GM18498 (cell line): ENCODE data around the gene TMCO4.

ENCODE experiments used
- ATAC-seq: cut with Tn5 transposase; IDR thresholded peaks from one replicate; pipeline ENCODE4 v1.9.1; 2021; ENCODE audit warnings: mild to moderate bottlenecking, moderate library complexity; ENCODE audit not compliant: unreplicated experiment

TMCO4 gene

DNA sequence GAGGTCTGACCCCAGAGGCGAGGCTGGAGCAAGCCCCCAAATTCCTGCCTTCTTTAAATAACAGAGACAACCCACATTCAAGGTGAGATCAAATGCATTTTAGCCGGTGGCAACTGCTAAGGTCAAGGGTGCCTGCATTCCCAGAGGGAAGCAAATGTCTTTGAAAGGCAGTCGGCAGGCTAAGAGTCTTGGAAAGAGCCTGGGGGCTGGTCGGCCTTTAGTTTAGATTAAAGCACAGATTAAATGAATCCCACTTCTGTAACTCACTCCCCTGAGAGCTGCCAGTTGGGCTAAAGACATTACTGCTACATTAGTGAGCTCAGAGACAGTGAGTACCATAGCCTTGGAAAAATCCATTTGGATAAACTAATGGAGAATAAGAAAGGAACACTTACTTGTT is 75.8 kb downstream of the TMCO4 start:
- no peak for ATAC-seq

DNA sequence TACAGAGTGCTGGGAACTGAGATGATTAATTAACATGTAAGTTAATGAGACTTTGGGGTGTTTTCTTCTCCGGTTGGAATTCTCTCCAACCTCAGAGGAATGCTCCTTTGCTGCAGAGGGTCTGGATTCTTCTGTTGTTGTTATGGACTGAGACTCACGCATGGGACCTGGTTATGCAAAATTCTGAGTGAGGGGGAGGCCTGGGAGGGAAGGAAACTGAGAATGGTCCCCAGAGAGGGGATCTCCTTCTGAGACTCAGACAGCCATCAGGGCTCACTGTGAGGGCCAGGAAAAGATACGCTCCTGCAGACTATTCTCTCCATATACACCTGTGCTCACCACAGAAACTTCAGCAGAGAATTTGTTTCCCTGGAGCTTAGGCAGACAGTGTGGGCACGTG is 78.7 kb downstream of the TMCO4 start:
- ATAC-seq = no peak

DNA sequence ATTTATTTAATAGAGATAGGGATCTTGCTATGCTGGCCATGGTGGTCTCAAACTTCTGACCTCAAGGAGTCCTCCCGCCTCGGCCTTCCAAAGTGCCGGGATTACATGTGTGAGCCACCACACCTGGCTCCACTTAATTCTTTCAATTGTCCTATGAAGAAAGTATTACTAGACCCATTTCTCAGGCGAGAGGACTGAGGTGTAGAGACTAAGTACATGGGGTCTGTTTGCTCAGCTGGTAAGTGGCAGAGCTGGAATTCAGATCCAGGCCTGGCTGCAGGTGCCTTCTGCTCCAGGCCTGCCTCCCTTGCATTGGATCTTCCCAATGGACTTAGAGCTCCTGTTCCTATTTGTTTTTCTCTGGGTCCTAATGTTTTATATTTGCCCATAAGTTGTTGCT is 79.5 kb downstream of the TMCO4 start:
- ATAC-seq = no peak

DNA sequence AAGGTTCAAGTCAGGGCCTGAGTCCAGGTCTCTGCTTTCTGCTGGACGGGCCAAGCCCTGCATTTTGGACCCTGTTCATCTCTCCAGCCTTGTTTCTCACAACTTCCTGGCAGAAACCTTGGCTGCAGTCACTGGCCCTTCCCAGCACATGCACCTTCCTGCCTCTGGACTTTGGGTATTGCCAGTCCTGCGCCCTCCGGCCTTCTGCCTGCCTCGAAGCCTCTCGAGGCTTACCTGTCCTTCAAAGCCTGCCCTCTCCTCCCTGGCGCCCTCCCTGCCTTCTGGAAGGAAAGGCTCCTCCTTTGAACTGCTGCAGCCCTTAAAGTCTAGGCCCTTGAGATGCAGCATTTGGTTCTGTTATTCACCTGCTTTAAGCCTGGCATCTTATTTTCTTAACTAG is 82.2 kb downstream of the TMCO4 start:
- ATAC-seq = no peak

DNA sequence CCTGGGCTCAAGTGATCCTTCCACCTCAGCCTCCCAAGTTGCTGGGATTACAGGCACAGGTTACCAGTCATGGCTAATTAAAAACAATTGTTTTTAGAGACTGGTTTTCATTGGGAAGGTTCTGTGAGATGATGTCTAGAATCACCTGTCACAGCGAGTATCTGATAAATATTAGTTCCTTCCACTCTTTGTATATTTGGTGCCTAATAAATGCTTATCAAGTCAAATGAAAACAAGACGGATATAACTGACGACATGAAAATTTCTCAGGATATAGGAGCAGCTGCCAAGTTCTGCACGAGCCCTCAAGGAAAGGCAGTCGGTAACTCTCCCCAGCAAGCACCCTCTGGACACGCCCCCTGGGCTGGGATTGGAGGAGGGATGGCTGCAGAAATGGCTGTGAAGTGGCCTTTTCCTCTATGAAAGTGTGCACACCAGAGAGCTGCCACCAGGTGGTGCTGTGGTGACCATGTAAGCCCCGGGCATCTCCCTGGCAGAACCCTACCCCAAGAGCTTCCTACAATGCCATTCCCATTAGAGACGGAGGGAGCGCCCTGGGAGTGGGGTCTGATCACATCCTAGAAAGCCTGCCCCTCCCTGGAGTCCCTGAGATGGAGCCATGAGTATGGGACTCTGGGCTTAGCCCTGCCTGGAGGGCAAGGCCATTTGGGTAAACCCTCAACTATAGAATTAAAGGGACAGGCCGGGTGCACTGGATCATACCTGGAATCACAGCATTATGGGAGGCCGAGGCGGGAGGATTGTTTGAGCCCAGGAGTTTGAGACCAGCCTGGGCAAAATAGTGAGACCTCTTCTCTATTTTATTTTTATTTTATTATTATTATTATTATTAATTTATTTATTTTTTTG is 84.1 kb downstream of the TMCO4 start:
- peak; percentile 62 for ATAC-seq

DNA sequence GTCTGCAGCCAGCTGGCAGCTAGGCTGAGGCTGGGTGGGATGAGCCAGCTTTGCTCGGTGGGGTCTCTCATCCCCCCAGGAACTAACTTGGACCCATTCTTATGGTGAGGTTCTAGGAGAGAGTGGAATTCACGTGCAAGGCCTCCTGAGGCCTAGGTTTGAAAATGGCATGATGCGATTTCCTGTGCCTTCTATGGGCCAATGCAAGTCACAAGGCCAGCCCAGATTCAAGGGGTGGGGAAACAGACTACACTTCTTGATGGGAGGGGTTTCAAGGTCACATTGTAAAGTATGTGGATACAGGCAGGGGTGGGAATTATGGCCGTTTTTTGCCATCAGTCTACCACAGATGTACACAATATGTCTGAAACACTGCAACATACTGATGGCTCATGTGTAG is 86.8 kb downstream of the TMCO4 start:
- ATAC-seq = no peak

DNA sequence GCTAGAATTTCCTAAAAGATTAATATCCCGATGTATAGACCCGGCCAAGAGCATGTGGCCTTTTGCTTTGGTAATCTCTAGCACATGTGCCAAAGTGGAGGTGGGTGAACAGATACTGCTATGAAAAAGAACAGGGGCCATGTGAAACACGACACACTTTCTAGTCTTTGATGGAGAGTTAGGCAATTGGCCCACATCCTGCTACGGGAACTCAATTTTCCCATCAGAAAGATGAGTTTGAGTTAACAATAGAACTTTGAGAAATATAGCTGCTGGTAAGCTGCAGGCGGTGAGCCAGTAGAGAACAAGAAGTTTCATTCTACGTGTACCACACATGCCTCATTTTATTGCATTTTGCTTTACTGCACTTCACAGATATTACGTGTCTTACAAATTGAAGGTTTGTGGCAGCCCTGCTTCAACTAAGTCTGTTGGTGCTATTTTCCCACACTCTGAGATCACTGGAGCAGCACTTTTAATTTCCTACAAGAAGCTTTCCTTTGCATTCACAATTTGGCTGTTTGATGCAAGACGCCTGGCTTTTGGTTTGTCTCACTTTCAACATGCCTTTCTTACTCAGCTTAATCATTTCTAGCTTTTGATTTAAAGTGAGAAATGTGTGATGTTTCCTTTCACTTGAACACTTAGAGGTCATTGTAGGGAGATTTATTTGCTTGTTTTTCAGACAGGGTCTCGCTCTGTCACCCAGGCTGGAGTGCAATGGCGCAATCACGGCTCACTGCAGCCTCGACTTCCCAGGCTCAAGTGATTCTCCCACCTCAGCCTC is 88.7 kb downstream of the TMCO4 start:
- peak; percentile 58 for ATAC-seq

DNA sequence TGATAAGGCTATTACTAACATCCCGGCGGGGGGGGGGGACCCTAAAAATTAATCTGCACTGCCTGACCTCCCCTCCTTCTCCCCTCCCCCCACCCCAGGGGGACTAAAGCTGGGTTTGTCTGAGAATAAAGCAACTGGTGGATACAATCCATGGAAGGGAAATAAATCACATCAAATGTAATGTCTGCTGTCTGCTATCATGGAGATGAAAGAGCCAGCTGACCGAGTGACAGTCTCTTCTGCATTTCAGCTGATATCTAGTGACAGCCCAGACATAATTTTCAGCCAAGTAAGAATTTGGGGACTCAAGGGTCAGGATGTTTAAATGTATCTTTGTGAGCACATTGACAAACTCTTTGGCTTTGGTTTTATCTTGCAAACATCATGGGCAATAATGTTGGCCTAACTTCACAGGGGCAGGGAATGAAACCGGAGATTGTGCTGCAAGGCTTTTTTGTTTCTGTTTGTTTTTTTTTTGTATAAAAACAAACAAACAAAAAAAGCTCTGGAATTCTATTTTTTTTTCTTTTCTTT is 90.4 kb downstream of the TMCO4 start:
- no peak for ATAC-seq

DNA sequence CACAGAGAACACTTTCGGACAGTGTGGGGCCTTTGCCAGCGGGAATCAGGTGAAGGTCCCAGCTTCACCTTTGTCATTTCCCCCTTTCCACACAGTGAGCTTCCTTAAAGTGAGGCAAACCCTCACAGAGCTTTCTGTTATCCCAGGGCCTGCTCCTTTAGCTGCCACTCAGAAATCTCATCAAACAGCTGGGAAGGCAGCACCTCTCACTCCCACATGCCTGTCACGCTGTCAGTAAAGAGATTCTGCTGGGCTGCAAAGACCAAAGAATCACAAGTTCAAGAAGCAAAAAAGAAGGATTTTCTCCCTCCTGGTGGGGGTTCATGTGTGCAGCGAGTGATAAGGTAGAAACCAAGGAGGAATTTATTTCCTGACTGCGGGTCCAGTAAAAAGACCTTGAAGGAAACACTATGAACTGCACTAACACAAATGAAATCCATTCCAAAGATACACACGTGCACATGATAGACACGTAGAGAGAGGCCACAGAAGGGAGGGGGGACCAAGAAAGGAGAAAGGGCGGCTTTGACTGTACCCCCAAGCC is 91.1 kb downstream of the TMCO4 start:
- ATAC-seq = no peak

DNA sequence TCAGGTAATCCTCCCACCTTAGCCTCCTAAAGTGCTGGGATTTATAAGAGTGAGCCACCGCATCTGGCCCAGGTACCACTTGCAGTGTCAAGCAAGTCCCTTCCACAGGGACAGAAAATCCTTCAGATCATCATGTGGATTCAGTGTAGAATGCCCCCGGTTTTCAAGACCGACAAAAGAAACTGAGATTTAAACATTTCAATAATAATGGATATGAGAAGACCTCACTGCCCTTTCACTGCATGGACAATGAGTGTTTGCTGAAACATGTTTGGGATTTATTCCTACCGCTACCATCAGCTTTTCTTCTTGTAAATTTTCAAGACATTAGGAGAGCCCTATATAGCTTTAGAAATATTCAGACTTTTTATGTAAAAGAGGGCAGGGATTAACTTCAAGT is 93.6 kb downstream of the TMCO4 start:
- ATAC-seq = no peak

DNA sequence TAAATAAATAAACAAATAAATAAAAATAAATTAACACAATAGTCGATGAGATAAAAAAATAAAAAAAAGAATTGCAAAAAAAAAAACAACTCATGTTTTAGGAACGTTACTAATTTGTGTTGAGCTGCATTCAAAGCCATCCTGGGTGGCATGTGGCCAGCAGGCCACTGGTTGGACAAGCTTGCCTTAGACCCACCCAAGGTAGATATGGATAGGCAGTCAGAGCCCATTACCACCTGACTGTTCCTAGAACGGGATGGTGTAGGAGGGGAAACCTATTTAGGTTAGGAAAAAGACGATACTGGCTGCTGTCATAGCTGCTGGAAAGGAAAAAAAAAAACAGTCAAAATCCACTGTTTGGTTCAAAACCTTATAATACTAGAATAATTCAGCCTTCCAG is 94.3 kb downstream of the TMCO4 start:
- ATAC-seq = no peak

DNA sequence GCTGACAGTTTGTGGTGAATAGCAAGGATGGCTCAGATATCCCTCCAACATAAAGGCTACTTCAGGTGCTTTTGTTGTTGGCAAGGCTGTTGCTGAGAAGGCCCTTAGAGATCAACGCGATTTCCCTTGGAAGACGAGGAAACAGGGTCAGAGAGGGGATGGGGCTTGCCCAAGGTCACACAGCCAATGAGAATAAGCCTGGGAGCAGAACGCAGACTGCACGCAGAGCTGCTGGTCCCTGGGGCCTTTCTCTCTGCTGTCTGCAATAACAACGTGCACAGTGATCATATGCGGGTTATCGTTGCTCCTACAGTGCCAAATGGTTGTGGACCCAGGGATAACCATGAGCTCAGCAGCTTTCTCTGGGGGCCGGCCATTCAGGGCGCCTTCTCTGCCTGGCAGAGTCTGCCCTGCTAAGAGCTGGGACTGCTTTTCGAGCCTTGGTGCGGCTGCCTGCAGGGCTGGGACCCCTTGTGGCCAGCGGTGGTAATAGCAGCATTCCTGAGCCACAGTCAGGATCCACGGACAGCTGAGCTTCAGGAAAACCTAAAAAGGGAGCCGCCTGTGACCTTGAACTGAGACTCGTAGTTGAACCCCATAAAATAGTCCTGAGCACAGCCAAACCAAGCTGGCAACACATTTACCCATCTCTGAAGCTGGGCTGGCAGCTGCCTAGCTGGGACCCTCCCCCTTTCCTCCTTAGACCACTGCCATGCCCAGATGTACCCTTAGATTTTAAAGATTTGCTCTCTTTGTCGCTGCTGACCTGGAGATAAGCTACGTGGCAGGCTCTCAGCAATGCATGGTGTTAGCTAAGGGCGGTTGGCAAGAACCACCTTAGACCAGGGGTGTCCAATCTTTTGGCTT is 95.2 kb downstream of the TMCO4 start:
- ATAC-seq = no peak

DNA sequence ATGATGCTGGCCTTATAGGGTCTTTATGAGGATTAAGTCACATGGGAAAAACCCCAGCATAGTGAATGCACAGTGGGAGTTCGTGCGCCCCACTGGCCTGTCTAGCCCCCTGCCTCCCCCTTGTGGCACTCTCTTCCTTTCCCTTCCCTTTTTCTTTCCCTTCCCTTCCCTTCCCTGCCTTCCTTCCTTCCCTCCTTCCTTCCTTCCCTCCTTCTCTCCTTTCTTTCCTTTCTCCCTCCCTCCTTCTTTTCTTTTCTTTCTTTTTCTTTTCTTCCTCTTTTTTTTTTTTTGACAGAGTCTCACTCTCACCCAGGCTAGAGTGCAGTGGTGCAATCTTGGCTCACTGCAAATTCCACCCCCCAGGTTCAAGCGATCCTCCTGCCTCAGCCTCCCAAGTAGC is 96.4 kb downstream of the TMCO4 start:
- ATAC-seq = no peak

DNA sequence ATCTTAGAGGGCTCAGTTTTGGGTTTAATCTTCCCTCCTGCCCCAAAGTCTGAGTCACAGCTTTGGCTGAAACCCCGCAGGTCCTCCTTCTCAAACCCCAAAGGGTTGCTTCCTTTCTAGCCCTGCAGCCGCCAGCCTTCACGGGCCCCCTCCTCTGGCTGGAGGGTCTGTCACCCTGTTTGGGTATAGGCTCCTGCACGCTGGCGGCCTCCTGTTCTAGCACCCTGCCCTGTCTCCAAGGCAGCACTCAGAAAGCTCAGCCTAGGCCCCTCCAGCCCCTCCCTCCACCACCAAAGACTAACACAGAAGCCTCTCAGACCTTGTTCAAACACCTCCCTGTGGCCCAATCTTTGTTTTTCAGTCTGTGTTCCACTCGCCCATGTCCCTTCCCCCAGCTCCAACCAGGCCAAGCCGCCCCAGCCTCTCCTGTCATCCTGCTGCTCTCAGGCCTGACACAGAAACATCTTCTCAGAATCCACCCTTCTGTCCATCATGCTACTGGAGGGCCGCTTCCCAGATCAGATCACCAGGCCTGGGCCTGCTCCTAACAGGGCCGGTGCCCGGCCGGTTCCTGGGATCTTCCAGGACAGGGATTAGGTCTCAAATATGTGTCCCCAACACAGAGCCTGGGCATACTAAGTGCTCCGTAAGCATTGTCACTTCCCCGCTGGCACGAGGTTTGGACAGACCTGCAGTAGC is 99.5 kb downstream of the TMCO4 start:
- ATAC-seq = no peak

DNA sequence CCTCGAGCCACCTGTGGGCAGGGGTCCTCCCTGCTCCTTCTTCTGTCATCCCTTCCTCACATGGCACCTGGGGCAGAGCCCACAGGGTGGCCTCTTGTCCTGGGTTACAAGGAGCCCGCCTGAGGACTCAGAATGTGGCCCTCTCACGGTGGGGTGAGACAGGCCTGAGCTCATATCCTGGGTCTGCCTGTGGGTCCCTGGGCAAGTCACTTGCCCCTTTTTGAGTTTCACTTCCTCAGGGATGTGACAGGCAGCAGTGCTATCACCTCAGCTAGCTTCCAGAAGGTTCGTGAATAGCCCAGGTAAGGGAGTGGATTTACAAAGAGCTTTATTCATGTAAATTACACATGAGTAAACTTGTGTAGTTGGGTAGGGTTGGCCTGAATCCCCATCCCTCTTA is 101.5 kb downstream of the TMCO4 start:
- no peak for ATAC-seq

DNA sequence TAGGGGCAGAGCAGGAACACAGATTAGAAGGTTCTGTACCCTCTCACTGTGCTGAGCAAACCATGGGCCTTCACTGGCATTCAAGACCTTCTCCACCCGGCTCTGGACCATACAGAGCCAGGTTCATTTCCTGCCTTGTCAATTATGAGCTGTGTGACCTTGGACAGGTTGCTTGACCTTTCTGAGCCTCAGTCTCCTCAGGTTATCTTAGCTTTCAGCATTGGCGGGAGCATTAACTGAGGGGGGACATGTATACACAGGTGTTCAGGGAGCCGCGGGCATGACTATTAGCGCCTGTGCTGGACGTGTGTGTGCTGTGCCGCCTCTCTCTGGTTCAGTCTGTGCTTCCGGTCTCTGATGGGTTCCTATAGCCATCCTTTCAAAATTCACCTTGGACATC is 102.9 kb downstream of the TMCO4 start:
- no peak for ATAC-seq

DNA sequence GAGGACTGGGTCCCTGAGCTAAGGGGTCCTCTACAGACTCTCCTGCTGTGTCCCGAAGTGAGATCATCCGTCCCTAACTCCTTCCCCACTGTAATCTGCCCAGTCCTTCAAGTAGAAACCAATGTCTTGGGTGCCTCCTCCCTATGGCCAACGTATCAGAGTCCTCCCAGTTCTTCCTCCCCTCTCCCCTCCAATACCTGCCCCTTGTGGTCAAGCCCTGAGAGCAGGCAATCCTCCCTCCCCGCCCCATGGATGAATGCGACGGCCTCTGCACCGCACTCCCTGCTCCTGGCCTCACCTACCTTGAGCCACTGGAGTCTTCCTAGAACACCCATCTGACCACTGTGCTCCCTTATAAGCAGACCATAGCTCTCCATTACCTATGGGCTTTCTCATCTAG is 103.9 kb downstream of the TMCO4 start:
- ATAC-seq = no peak

DNA sequence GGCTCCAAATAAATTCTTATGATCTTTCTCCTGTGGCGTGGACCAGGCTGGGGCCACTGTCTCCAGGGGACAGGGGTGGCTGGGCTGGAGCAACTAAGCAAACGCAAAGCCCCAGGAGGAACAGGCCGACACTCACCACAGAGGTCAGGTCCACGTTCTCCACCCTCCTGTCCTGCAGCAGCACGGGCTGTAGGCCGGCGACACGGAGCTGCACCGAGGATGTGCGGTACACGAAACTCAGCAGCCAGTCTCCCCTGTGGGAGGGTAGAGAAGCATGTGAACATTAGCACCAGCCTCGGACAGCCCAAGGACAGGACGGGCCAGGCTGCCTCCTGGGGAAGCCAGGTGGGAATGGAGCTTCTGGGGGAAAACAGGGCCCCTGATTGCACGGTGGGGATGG is 105.4 kb downstream of the TMCO4 start:
- ATAC-seq = no peak

DNA sequence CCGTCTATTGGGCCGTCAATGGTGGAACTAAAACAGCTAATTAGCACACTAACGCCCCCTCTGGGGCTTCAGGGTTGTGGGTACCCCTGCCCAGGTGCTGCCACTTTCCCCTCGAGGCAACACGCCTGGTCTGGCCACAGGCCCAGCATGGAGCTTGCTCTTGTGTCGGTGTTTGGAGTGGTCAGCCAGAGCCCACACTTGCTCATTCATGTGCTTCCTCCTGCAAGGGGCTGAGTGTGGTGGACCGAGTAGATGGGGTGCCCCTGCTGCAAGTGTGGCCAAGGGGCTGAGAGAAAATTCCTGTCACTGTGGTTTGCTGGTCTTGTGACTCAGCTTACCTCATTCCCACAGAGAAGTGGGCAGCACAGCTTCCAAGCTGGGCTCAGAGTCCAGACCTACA is 109.4 kb downstream of the TMCO4 start:
- ATAC-seq = no peak

DNA sequence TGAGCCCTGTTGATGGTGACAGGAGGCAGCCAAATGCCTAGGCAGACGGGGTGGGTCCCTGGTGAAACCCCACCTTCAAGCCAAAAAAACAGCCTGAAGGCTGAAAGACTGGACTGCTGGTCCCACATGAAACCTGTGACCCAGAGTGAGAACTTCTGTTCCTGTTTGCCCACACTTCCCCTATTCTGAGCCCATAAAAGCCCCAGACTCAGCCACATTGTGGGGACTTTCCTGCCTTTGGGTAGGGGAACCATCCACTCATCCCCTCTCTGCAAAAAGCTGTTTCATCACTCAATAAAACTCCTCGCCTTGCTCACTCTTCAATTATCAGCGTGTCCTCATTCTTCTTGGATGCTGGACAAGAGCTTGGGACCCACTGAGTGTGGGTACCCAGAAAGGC is 109.9 kb downstream of the TMCO4 start:
- no peak for ATAC-seq
